ENCODE results near the gene ACAP1. TPM values are rescaled to one million over a fixed set of nuclear protein-coding genes. Genes with fewer than 3 reads are reported as not detected.

The ACAP1 gene
- total RNA-seq, 2 donors from 2014 or later, result 2.5 to 6.5 TPM

- Histone ChIP-seq H3K27ac (no peak overlapping the region), H3K4me1 (replicated peaks) (peaks cover 17% of the 10 kb centered on the region), H3K36me3 (peaks cover 8 to 16% of the 10 kb centered on the region in 2 donors), H3K9me3 (no peaks in the 10 kb centered on the region), H3K4me3 (no peak overlapping the region), H3K27me3 (replicated peaks; ENCODE audit: insufficient read depth) (no peaks in the 10 kb centered on the region)
- TF ChIP-seq, protein P1, sequence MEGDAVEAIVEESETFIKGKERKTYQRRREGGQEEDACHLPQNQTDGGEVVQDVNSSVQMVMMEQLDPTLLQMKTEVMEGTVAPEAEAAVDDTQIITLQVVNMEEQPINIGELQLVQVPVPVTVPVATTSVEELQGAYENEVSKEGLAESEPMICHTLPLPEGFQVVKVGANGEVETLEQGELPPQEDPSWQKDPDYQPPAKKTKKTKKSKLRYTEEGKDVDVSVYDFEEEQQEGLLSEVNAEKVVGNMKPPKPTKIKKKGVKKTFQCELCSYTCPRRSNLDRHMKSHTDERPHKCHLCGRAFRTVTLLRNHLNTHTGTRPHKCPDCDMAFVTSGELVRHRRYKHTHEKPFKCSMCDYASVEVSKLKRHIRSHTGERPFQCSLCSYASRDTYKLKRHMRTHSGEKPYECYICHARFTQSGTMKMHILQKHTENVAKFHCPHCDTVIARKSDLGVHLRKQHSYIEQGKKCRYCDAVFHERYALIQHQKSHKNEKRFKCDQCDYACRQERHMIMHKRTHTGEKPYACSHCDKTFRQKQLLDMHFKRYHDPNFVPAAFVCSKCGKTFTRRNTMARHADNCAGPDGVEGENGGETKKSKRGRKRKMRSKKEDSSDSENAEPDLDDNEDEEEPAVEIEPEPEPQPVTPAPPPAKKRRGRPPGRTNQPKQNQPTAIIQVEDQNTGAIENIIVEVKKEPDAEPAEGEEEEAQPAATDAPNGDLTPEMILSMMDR (IDR thresholded peaks at IDR 0.05), result no peak
- TF ChIP-seq POLR2AphosphoS5 (IDR thresholded peaks at IDR 0.05) (no peak), POLR2A (IDR thresholded peaks at IDR 0.05) (no peak)
- DNase-seq (ENCODE audit: low spot score), result no peak
- 80% methylated on average over 7 of the region's 7 CpGs for WGBS
- intact Hi-C loops (cut with DNase I), result no loop called here
Measured at GRCh38 chr17:7312432-7313087, 23.8 kb upstream of the ACAP1 start.

- intact Hi-C loops (cut with DNase I), result no loop called here
- H3K4me1 ChIP-seq (replicated peaks), result peaks cover 17% of the 10 kb centered on the region
Measured at GRCh38 chr17:7313088-7313889, 23.0 kb upstream of the ACAP1 start.

GRCh38 chr17:7313890-7314718 lies 22.2 kb upstream of the ACAP1 start:
- peak overlapping the region; percentile 91 to 93 for H3K27ac ChIP-seq
- no peaks in the 10 kb centered on the region for H3K9me3 ChIP-seq
- peaks cover 17% of the 10 kb centered on the region for H3K4me1 ChIP-seq (replicated peaks)
- H3K36me3 ChIP-seq, result peaks cover 8 to 23% of the 10 kb centered on the region in 2 donors
- TF ChIP-seq POLR2A (IDR thresholded peaks at IDR 0.05) (no peak), POLR2AphosphoS5 (IDR thresholded peaks at IDR 0.05) (no peak)
- TF ChIP-seq, protein P1 (IDR thresholded peaks at IDR 0.05), result no peak
- WGBS, result 51% methylated on average over 9 of the region's 9 CpGs
- no peaks in the 10 kb centered on the region for H3K27me3 ChIP-seq (replicated peaks; ENCODE audit: insufficient read depth)
- intact Hi-C loops (cut with DNase I), result no loop called here
- peak overlapping the region; percentile 82 to 88 for H3K4me3 ChIP-seq
- DNase-seq (ENCODE audit: low spot score), result no peak

More at GRCh38 chr17:7313088-7313889, 23.0 kb upstream of the ACAP1 start:
- H3K9me3 ChIP-seq, result no peaks in the 10 kb centered on the region
- WGBS, result 94% methylated on average over 7 of the region's 7 CpGs
- H3K36me3 ChIP-seq, result peaks cover 8 to 23% of the 10 kb centered on the region in 2 donors
- TF ChIP-seq POLR2AphosphoS5 (IDR thresholded peaks at IDR 0.05) (no peak), POLR2A (IDR thresholded peaks at IDR 0.05) (no peak)
- TF ChIP-seq, protein P1 (IDR thresholded peaks at IDR 0.05), result peak in 1 of 4 experiments; percentile 11
- no peak for DNase-seq (ENCODE audit: low spot score)
- no peaks in the 10 kb centered on the region for H3K27me3 ChIP-seq (replicated peaks; ENCODE audit: insufficient read depth)
- no peak overlapping the region for H3K4me3 ChIP-seq
- H3K27ac ChIP-seq, result no peak overlapping the region

DNA sequence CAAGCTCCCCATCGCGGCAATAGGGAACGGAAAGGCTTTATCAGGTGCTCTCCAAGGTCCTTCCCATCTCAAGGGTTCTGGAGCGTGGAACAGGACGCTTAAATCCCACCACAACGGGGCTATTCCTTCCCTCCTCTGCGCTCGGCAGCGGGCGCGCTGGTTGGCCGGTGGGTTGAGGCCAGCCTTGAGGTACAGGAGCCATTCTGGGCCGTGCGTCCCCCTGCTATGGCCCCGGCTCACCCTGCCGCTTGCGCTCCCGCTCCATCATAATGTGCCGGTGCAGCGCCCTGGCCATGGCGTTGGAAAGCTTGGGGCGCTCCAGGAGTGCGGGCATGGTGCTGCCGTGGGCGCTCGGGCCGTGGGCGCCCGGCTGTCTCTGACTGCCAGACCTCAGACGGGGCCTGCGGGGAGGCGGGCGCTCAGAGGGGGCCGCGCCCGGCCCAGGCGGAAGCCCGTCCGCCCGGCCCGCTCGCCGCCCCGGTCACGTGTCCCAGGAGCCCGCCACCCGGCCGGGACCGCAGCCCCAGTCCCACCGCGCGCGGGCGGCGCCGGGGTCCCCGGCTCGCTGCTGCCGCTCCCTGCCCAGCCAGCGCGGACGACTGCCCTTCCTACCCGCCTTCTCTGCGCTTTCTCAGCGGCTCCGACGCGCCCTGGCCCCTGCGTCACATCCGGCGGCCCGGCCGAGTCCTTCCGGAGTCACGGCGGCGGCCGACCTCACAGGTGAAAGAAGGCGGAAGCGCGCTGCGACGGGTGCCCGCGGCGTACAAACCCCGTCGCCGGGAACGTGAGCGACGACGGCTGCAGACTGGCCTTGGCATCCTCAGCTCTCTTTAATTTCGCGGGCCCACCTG lies 21.4 kb upstream of the ACAP1 start, which contains the start of gene GPS2:
Gene GPS2, minus strand, starts transcription at position 642 of the 851 bp plus-strand sequence. Its CDS starts 308 bp downstream, at position 334.
- H3K36me3 ChIP-seq, result peaks cover 8 to 23% of the 10 kb centered on the region in 2 donors

More for the DNA sequence above, 21.4 kb upstream of the ACAP1 start, which contains the start of gene GPS2:
- under 1% methylated on average over 63 of the region's 95 CpGs for WGBS
- TF ChIP-seq POLR2AphosphoS5 (IDR thresholded peaks at IDR 0.05) (peak; percentile 98), POLR2A (IDR thresholded peaks at IDR 0.05) (peak; percentile 72)
- TF ChIP-seq, protein P1 (IDR thresholded peaks at IDR 0.05), result no peak
- H3K27me3 ChIP-seq (replicated peaks; ENCODE audit: insufficient read depth), result no peaks in the 10 kb centered on the region
- H3K9me3 ChIP-seq, result no peaks in the 10 kb centered on the region
- peak within 1 kb of the TSS; percentile 91 to 93 for H3K27ac ChIP-seq
- peak; percentile 92 for DNase-seq (ENCODE audit: low spot score)
- H3K4me3 ChIP-seq, result peak within 1 kb of the TSS; percentile 82 to 88
- peaks cover 12% of the 10 kb centered on the region for H3K4me1 ChIP-seq (replicated peaks)
- intact Hi-C loops (cut with DNase I), result no loop called here
